ENCODE data around the gene A3GALT2. TPM values are rescaled to one million over a fixed set of nuclear protein-coding genes. Genes with fewer than 3 reads are reported as not detected.

The A3GALT2 gene
- total RNA-seq, 1 experiment from 2014 or later, result not detected

GRCh38 chr1:33269621-33270020 is 51.3 kb downstream of the A3GALT2 start:
- Mint-ChIP-seq H3K27me3 (ENCODE audit: low read depth) (no peaks in the 10 kb centered on the region), H3K27ac (no peak overlapping the region), H3K4me1 (peaks cover 27% of the 10 kb centered on the region), H3K4me3 (no peak overlapping the region), H3K9me3 (no peaks in the 10 kb centered on the region), H3K36me3 (peaks cover 3% of the 10 kb centered on the region; the same call in 1 of the 2 replicates)
- DNase-seq (ENCODE audit: low spot score) (no peak), ATAC-seq (no peak)
- no peak for TF ChIP-seq FOXJ3 (CRISPR knock-in tag; IDR thresholded peaks at IDR 0.05; ENCODE audit: borderline replicate concordance)
- no peak for TF ChIP-seq CTCF (IDR thresholded peaks at IDR 0.05)
- TF ChIP-seq PRRX2 (CRISPR knock-in tag; IDR thresholded peaks at IDR 0.05), result no peak
- TF ChIP-seq MLX (CRISPR knock-in tag; IDR thresholded peaks at IDR 0.05), result no peak
- no peak for TF ChIP-seq CREM (CRISPR knock-in tag; IDR thresholded peaks at IDR 0.05)
- no peak for TF ChIP-seq ESRRA (CRISPR knock-in tag; IDR thresholded peaks at IDR 0.05; ENCODE audit: borderline replicate concordance)
- TF ChIP-seq E2F5 (CRISPR knock-in tag; IDR thresholded peaks at IDR 0.05), result no peak
- no peak for TF ChIP-seq IRF1 (CRISPR knock-in tag; IDR thresholded peaks at IDR 0.05)
- TF ChIP-seq RELA (CRISPR knock-in tag; IDR thresholded peaks at IDR 0.05; ENCODE audit: borderline replicate concordance), result no peak
- no peak for TF ChIP-seq ZNF416 (CRISPR knock-in tag; IDR thresholded peaks at IDR 0.05)
- TF ChIP-seq TEAD4 (CRISPR knock-in tag; IDR thresholded peaks at IDR 0.05), result no peak
- TF ChIP-seq NFYB (CRISPR knock-in tag; conservative IDR thresholded peaks at IDR 0.05; ENCODE audit: low read depth), result no peak
- no peak for TF ChIP-seq MAX (CRISPR knock-in tag; IDR thresholded peaks at IDR 0.05)
- no peak for TF ChIP-seq GTF2I (CRISPR knock-in tag; conservative IDR thresholded peaks at IDR 0.05)
- ChIA-PET POLR2A (no interaction called here), CTCF (interaction anchor here (1.2 kb wide), 1 partner anchor 25 kb away, joined by 4 read pairs; no protein-coding TSS in a partner anchor)

GRCh38 chr1:33268927-33269610 is 51.8 kb downstream of the A3GALT2 start:
- no peak for TF ChIP-seq FOXJ3 (CRISPR knock-in tag; IDR thresholded peaks at IDR 0.05; ENCODE audit: borderline replicate concordance)
- TF ChIP-seq E2F4 (CRISPR knock-in tag; IDR thresholded peaks at IDR 0.05; ENCODE audit: borderline replicate concordance, low read depth), result no peak
- no peak for TF ChIP-seq ELF4 (CRISPR knock-in tag; IDR thresholded peaks at IDR 0.05; ENCODE audit: low read depth)
- DNase-seq (ENCODE audit: low spot score) (no peak), ATAC-seq (no peak)
- ChIA-PET POLR2A (no interaction called here), CTCF (no interaction called here)
- Mint-ChIP-seq H3K4me1 (peaks cover 21% of the 10 kb centered on the region), H3K9me3 (no peaks in the 10 kb centered on the region), H3K4me3 (no peak overlapping the region), H3K36me3 (peaks cover 3% of the 10 kb centered on the region; the same call in 1 of the 2 replicates), H3K27ac (no peak overlapping the region), H3K27me3 (ENCODE audit: low read depth) (no peaks in the 10 kb centered on the region)

- H3K4me3 Mint-ChIP-seq, result no peak overlapping the region
- CTCF ChIA-PET, result interaction anchor here (1.2 kb wide), 1 partner anchor 27 kb away, joined by 5 read pairs; no protein-coding TSS in a partner anchor
- TF ChIP-seq ELF4 (CRISPR knock-in tag; IDR thresholded peaks at IDR 0.05; ENCODE audit: low read depth) (no peak), IRF2 (CRISPR knock-in tag; IDR thresholded peaks at IDR 0.05; ENCODE audit: borderline replicate concordance, low read depth) (no peak), ZNF532 (CRISPR knock-in tag; IDR thresholded peaks at IDR 0.05; ENCODE audit: borderline replicate concordance) (no peak), SOX15 (CRISPR knock-in tag; IDR thresholded peaks at IDR 0.05) (no peak), MAX (CRISPR knock-in tag; IDR thresholded peaks at IDR 0.05) (no peak), ETV6 (CRISPR knock-in tag; IDR thresholded peaks at IDR 0.05) (no peak), CBFB (CRISPR knock-in tag; IDR thresholded peaks at IDR 0.05; ENCODE audit: low read depth) (no peak)
Observed at GRCh38 chr1:33268457-33268856, 52.4 kb downstream of the A3GALT2 start.

More at GRCh38 chr1:33268457-33268856, 52.4 kb downstream of the A3GALT2 start:
- ATAC-seq, result no peak
- Mint-ChIP-seq H3K27ac (no peak overlapping the region; the same call in 1 of the 2 replicates), H3K9me3 (no peaks in the 10 kb centered on the region), H3K27me3 (ENCODE audit: low read depth) (no peaks in the 10 kb centered on the region), H3K4me1 (peaks cover 15% of the 10 kb centered on the region), H3K36me3 (peaks cover 3% of the 10 kb centered on the region; the same call in 1 of the 2 replicates)
- no peak for DNase-seq (ENCODE audit: low spot score)
- POLR2A ChIA-PET, result no interaction called here

All from WTC11 (cell line).